BE2C (cell line): Measurements from ENCODE around the gene RNF31.

Source experiments
- DNase-seq: peaks from one replicate; pipeline ENCODE4 v3.0.0-alpha.2; 2020
- H3K27me3 ChIP-seq: fragments of 250-450 bp; sonication (Bioruptor Pico); 2 replicates; pipeline ENCODE4 v1.5.1; 2020; ENCODE audit warnings: mild to moderate bottlenecking
- H3K36me3 ChIP-seq: fragments of 250-450 bp; sonication (Bioruptor Pico); 2 replicates; pipeline ENCODE4 v1.5.1; 2020; ENCODE audit warnings: mild to moderate bottlenecking
- H3K4me1 ChIP-seq: fragments of 250-450 bp; sonication (Bioruptor Pico); 2 replicates; pipeline ENCODE4 v1.5.1; 2020
- H3K4me3 ChIP-seq: 2 replicates; pipeline ENCODE4 v1.5.1; 2011; ENCODE audit warnings: low read depth, low read length
- H3K9me3 ChIP-seq: fragments of 250-450 bp; sonication (Bioruptor Pico); 2 replicates; pipeline ENCODE4 v1.5.1; 2020
- TF ChIP-seq, protein P1 (sequence below): IDR thresholded peaks from 2 replicates; pipeline ENCODE4 v1.5.1; 2012; ENCODE audit warnings: mild to moderate bottlenecking, low read depth, low read length

Gene RNF31

DNA sequence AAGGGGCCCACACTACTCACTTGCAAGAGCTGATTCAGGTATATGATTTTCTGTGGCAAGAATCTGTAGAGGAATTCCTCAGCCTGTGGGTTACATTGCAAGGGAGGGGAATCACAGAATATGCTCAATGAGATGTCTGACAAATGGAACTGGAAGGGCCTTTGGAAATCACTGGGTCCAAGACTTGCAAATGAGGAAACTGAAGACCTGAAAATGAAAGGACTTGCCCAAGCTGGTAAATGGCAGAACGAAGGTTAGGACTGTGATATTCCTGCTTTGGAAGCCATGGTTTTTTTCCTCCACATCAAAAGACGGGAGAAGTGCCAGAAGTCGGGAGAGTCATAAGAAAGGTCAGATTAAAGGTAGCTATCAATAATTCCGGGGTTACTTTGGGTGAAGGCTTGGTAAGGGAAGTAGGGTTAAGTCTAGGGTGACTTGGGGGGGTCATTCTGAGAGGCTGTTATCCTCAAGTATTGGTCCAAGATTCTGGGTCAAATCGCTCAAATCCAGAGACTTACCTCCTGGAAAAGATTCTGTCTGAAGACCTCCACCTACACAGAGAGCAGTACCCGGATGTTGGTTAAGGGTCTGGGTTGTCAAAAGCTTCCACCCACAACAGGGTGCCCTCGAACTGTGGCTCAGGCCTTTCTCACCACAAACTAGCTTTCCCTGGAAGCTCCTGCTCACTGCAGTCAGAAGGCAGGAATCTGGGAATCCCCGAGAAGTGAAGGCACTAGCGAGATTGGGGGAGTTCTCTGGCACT is 1.4 kb upstream of the RNF31 start:
- peaks cover 17% of the 10 kb centered on the region for H3K36me3 ChIP-seq
- TF ChIP-seq, protein P1, sequence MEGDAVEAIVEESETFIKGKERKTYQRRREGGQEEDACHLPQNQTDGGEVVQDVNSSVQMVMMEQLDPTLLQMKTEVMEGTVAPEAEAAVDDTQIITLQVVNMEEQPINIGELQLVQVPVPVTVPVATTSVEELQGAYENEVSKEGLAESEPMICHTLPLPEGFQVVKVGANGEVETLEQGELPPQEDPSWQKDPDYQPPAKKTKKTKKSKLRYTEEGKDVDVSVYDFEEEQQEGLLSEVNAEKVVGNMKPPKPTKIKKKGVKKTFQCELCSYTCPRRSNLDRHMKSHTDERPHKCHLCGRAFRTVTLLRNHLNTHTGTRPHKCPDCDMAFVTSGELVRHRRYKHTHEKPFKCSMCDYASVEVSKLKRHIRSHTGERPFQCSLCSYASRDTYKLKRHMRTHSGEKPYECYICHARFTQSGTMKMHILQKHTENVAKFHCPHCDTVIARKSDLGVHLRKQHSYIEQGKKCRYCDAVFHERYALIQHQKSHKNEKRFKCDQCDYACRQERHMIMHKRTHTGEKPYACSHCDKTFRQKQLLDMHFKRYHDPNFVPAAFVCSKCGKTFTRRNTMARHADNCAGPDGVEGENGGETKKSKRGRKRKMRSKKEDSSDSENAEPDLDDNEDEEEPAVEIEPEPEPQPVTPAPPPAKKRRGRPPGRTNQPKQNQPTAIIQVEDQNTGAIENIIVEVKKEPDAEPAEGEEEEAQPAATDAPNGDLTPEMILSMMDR = no peak
- no peaks in the 10 kb centered on the region for H3K9me3 ChIP-seq
- H3K4me1 ChIP-seq = no peaks in the 10 kb centered on the region
- no peak for DNase-seq
- H3K27me3 ChIP-seq = no peaks in the 10 kb centered on the region
- H3K4me3 ChIP-seq = peak overlapping the region; percentile 90

GRCh38 chr14:24146453-24146977 is 783 bp upstream of the RNF31 start, which contains the start of gene PSME2:
PSME2 (minus strand) TSS chr14:24146610; CDS start chr14:24146581, 29 bp downstream.
- Histone ChIP-seq H3K27me3 (no peaks in the 10 kb centered on the region), H3K36me3 (peaks cover 23% of the 10 kb centered on the region), H3K9me3 (no peaks in the 10 kb centered on the region), H3K4me1 (no peaks in the 10 kb centered on the region), H3K4me3 (peak within 1 kb of the TSS; percentile 90)
- TF ChIP-seq, protein P1 = no peak
- DNase-seq = peak; percentile 99

GRCh38 chr14:24147761-24148428 is 597 bp downstream of the RNF31 start:
- Histone ChIP-seq H3K9me3 (no peaks in the 10 kb centered on the region), H3K27me3 (no peaks in the 10 kb centered on the region), H3K36me3 (peaks cover 34% of the 10 kb centered on the region), H3K4me1 (no peaks in the 10 kb centered on the region), H3K4me3 (peak overlapping the region; percentile 82)
- DNase-seq = no peak
- TF ChIP-seq, protein P1 = no peak

DNA sequence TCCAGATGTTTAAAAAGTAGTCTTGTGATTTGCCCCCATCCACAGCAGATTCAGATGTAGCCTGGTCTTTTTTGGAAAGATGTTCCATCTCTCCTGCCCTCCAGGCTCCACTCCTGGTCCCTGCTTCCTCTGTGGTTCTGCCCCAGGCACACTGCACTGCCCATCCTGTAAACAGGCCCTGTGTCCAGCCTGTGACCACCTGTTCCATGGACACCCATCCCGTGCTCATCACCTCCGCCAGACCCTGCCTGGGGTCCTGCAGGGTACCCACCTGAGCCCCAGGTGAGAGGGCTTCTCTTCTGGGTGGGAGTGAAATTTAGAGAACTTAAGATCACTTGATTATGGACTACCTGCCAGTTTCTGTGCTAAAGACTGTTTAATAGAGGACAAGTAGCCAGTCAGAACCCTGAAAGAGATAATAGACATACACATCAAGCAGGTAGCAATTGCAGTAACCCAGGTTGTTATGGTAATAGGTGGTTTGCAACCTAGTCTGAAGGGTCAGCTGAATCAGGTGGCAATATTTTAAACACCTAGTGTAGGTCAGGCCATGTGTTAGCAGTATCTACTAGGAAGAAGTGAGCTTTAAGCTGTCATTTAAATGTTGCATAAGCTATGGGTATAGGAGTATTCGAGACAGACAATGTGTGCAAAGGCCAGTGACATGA is 2.1 kb downstream of the RNF31 start:
- Histone ChIP-seq H3K4me1 (no peaks in the 10 kb centered on the region), H3K4me3 (no peak overlapping the region), H3K9me3 (no peaks in the 10 kb centered on the region), H3K36me3 (peaks cover 40% of the 10 kb centered on the region), H3K27me3 (no peaks in the 10 kb centered on the region)
- TF ChIP-seq, protein P1 = no peak
- DNase-seq = no peak

GRCh38 chr14:24150061-24150460 is 2.8 kb downstream of the RNF31 start:
- H3K36me3 ChIP-seq = peaks cover 47% of the 10 kb centered on the region
- no peak for DNase-seq

More at GRCh38 chr14:24150061-24150460, 2.8 kb downstream of the RNF31 start:
- TF ChIP-seq, protein P1 = no peak
- Histone ChIP-seq H3K27me3 (no peaks in the 10 kb centered on the region), H3K4me1 (no peaks in the 10 kb centered on the region), H3K9me3 (no peaks in the 10 kb centered on the region), H3K4me3 (no peak overlapping the region)
